Inflammatory macrophage treated with lipopolysaccharide for 4 hours (primary cell): ENCODE measurements around the gene MKKS.
A peak's percentile ranks its signal among the peaks of the same experiment; 100 is the strongest.

Source experiments
- DNase-seq: peaks from one replicate; pipeline ENCODE4 v3.0.0-alpha.2; 2020

MKKS gene

DNA sequence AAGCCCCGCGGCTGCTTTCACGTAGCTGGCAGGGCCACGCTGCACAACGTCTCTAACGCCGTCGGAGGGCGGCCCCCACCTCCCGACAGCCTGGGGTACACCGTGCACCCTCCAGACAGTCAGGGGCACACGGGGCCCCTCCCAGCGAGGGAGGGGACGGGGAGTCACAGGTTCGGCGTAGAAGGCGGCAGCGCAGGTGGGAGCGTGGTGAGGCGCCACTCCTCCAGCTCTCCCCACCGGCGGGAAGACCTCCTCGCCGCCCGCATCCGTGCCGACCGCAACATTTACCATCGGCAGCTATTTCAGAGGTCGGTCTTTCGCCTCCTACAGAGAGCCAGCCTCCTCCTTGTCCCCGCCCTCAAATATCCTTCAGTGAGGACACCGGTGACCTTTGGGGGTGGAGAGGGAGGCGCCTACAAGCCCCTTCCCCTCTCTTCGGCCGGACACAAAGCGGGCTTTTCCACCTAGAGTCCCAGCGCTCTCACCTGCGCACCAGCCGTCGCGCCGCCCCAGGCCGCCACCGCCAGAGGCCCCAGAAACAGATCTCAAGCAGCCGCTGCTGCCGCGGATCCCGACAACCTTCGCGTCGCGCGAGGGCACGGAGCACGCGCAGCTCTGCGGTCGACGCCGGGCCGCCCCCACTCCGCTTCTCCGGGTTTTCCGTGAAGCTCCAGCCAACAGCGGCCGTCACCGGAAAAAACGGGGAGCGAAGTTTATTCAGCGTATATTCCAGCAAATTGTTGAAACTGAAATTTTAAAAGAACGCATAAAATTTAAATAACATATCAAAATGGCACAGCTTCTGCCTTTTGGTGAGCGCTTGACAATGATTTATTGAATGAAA lies at the start of gene MKKS:
Gene MKKS, minus strand, starts transcription at position 600 of the 844 bp plus-strand sequence. CDS start 20,708 bp downstream, outside the sequence.
- peak; percentile 91 for DNase-seq

DNA sequence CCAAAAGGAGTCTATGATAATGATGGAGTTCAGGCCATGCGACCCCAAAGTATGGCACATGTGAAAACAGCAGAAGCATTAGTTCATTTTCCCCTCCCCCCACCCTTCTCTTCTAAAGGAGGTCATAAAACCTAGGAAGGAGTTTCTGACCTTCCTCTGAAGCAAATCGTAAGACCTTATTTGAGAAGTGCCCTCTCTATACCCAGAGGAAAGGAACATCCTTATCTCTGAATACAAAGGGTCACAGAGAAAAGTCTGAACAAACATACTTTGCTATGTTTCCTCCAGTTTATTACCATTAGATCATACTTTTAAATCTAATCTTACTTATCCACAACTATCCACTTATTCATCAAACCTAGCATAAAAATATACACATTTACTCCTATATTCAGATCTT lies 49.7 kb upstream of the MKKS start:
- DNase-seq, result no peak

DNA sequence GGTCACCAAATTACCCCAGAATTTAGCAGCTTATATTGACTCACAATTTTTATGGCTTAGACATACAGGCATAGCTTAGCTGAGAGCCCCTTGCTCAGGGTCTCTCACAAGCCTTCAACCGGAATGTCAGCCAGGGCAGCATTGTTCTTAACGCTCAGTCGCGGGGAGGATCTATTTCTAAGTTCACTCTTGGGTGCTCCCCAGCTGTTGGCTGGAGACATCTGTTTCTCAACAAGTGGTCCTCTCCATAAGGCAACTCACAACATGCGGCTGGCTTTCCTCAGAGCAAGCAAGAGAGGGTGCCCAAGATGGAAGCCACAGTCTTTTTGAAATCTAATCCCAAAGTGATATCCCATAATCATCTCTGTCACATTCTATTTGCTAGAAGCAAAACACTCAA lies 47.7 kb upstream of the MKKS start:
- no peak for DNase-seq

DNA sequence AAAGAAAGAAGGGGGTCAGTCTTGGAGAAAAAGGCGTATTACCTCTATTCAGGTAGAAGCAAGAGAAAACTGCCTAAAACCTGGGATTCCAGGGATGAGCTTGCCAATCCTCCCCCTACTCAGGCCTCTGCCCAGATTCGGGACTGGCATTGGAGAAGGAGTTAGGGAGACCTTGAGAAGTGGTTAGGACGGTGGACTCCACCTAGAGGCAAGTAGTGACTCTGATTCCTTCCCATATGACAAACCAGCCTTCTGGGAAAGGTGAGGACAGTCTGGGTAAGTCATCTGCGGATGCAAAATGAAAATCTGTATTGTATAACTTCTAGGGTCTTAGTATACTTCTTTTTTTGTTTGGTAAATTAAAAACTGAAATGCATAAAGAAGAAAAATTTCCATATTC lies 44.9 kb upstream of the MKKS start:
- no peak for DNase-seq

DNA sequence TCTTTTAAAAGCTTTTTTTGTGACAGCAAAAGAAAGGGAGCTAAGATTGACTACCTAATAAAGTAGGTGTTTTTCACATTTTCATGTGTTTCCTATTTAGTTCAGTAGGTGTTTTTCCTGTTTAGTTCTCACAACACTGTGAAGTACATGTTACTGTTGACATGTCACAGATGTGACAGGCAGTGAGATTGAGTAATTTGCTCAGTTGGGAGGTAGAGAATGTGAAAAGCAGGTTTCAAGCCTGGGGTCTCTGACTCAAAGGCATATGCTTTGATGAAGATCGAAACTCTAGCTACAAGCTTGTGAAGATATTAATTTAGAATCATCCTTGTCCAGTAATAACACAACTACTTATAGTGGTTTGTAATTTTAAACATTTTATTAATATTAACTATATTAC lies 44.2 kb upstream of the MKKS start:
- DNase-seq, result no peak

DNA sequence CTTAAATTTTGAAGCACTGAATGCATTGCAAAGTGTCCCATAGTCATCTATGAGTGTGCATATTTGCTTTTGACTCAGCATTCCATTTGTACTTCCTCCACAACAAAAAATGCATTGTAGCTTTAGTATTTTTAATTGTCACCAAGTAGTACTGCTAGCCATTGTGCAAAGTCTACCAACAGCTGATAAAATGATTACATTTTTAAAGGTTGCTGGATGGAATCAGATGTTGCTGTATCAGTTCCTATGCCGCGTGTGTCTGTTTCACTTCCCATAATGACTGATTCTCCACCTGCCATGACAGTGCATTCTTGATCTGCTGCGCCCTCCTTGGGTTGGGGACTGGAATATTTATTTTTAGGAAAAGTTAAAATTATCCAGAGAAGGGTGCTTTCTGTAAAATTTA lies 42.3 kb upstream of the MKKS start:
- DNase-seq, result peak; percentile 92

DNA sequence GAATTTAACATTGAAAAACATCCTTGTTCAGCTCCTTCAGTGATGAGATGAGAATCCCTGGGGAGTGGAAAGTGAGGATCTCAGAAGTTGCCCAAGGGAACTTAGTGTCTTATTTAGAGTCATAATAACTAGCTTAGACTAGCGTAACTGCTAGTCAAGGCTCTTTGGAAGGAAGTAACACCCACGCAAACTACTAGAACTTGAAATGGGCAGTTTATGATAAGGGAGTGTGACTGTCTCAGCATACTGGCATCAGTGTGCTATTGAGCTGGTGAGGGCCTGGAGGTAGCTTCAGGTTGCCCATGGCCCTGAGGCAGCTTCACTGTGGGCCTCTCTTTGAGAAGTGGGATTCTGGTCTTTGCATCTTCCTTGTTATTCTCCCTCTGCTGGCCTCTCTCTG lies 41.2 kb upstream of the MKKS start:
- DNase-seq, result peak; percentile 83

DNA sequence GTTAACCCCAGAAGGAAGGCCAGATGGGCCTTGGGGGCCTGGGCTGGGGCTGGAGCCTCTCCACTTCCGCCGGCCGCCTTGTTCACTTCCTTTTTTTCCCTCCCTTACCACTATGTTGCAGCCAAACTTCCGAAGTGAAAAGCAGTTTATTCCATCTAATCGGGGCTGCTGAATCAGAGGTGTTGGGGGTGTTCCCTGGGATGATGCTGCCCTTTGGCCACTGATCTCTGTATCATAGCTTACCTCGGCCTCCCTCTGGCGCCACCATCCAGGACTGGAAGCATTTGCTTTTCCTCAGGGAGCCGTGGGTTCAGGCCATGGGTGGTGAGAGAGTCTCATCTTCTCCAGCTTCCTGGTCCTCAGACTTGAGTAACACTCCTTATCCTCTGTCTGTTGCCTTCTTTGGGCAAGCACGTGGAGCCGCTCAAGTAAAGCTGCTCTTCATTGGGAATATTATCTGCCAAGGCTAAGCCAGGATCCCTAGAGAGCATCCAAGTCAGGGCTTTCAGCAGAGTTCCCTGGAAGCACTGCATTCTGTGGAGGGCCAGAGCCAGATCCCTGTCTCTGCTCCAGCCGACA lies 40.7 kb upstream of the MKKS start:
- peak; percentile 52 for DNase-seq

DNA sequence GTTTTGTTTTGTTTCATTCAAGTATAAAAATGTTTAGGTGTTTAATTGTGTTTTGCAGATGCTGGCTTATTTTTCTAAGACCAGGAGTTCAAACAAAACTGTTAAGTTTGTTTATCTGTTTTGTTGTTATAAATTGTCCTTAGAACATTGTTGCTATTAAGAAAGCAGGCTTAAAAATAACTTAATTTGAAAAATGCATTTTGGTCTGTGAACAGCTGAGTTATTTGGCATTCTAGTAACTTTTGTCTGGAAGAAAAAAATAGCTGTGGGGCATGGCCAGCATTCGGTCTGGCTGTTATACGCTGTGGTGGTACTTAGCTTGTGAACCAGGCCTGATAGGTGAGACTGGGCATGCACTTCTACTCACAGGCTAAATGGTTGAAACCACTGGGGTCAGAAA lies 38.8 kb upstream of the MKKS start:
- no peak for DNase-seq

DNA sequence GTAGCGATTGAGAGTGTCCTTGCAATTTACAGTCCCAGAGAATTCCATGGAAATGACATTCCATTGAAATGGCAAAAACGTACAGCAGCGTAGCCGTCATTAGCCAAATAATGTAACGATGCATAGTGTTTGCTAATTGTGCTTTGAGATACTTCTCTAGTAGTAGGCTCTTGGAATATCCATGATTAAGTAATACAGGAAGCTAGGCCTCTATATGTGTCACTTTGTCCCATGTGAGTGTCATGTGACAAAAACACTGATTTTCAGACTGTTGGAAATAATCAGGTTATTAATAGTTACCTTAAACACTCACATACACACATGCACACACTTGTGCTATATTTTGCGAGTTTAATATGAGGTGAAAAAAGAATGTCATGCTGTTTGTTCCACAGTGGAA lies 36.3 kb upstream of the MKKS start:
- DNase-seq, result peak; percentile 89

DNA sequence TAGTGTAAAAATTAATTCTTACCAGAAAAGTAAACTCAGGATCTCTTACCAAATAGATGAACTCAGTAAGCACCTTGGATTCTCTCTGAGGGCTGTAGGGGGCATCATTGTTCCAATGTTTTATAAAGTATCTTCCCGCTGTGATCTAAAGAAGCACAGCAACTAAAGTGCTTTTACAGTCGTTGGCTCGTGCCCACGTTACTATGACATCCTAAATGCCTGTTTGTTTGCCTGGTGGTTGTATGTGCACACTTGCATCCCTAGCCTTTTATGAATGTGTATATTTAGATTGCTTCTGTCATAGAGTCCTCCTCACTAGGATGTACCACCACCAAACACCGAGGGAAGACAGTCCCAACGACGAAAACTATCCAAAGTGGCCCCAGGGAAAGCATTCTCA lies 35.6 kb upstream of the MKKS start:
- peak; percentile 81 for DNase-seq

DNA sequence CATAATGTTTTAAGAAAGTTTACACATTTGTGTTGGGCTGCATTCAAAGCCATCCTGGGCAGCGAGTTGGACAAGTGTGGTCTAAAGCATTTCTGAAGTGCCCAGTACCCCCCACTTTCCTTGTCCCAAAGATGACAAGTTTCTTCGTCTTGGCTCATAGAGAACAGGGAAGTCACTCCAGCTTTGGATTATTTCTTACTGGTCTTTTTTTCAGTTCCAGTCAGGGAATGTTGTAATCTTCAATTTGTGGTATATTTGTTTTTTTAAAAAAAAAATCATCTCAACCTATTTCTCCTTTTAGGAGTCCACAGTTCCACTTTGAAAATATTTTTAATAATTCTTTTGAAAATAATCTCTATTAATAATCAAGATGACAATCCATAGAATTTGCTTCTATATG lies 35.0 kb upstream of the MKKS start:
- peak; percentile 71 for DNase-seq

DNA sequence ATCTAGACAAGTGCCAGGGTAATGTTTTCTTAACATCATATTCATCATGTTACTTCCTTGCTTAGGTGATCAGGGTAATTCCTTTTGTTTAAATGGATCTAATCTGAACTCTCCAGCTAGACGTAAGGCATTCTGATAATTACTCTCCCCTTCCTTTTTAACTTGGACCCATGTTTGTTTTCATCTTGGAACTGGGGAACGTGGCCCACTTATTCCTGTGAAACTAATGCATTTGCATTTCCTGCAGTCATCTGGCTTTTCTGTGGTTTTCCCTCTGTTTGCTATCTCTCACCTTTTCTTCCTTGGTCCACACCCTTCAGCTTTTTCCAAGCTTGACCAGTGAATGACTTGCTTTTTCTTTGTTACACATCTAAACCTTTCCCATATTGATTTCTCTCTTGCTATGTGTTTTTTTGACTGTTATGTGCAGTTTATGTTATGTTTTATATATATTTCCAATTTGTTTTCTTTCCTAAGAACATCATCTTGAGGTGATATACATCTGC lies 34.4 kb upstream of the MKKS start:
- no peak for DNase-seq

DNA sequence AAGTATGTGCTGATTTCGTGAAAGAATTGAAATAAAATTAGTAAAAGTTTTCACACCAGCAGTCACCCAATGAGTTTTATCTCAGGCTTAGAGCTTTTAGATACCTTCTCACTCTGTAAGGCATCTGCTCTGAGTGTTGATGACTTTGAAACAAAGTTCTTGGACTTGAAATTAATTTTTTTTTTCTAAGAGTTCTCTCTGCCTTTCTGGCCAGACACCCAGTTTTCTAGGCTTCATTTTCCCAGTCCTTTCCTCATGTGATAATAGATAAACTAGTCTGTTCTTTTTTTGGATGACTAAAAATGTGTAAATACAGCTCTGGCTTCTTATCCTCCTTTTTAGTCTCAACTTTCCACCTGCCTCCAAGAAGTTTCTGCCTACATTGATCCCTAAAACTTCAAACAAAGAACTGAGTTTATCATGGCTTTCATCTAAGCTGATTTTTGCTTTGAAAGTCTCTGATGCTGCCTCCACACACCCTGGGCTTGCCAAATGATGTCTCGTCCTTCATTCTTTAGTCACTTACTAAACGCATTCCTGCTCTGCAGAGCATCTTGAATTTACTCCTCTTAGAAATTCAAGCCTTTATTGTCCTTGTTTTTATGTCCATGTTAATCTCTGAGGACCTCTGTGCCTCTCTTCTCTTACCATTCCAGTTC lies 33.8 kb upstream of the MKKS start:
- DNase-seq, result no peak

DNA sequence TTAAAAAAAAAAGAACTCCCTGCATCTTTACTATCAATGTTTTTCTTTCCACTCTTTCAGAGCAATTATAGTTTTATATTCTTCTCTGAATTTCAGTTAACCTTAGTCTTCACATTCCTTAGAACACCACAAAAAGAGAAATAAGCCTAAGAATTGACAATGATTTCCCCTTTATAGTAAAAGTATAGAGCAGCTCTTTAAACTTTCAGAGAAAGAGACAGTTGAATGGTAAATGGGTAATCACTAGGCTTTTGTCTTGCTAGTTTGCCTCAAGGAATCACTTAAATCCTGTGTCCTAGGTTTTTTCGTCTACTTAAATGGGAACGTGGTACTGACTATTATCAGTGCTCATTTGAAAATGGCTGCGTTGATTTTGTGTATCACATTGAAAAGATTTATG lies 32.8 kb upstream of the MKKS start:
- DNase-seq, result no peak

DNA sequence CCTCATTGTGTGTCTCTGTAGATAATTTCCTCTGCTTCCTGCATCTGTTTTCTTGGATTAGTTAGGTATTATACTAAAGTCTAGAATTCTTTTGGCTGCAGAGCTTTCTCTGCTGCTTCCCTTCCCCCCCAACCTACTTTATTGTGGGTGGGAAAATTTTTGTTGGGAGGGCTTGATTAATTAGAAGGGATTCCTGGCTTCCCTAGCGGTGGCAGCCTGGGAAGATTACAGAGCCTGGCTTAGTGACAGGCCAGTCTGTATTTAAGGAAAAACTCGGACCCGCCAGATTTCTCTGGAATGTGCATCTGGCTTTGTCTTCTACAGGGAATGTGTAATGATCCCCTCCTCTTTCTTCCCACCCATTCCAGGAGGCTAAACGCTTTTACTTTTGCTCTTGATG lies 32.3 kb upstream of the MKKS start:
- no peak for DNase-seq

DNA sequence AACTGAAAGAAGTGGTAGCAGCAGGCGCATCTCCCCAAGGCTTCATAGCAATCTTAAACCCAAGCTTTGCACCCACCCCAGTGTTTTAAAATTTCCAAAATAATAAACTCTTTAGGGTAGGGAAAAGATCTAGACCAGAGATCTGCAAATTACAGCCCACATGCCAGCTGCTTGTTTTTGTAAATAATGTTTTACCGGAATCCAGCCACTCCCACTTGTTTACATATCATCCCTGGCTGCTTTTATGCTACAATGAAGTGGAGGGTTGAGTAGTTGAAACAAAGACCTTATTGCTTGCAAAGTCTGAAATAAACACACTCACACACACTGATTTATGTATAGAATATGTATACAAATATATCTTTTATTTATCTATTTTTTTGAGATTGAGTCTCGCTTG lies 31.1 kb upstream of the MKKS start:
- no peak for DNase-seq

DNA sequence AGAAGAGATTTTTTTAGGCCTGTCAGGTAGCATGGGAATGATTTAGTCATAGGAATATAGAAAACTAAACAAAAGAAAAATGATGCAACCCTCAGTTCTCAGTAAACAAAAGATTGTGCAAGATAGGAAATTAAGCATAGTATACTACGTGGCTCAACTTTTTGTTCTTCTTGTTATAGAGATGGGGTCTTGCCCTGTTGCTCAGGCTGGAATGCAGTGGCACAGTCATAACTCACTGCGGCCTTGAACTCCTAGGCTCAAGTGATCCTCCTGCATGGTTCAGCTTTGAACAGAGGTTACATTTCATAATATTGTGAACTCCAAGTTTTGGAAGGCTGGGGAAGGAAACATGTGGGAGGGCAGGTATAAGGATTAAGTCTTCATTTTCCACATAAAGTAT lies 29.6 kb upstream of the MKKS start:
- DNase-seq, result peak; percentile 38

DNA sequence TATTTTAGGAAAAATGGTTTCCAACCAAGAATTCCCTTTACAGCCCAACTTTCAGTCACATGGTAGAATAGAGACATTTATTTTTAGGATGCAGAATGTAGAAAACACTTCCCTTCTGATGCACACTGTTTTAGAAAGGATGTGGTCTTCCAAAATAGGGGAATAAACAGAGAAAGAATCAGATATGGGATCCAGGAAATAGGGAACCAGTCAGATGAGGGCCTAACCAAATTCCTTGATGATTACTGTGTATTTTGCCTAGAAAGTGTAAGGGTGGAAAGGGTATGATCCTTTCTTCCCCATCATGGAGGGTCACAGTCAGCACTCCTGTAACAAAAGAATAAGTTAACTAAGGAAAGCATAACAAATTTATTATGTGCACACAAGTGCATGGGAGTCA lies 28.5 kb upstream of the MKKS start:
- DNase-seq, result no peak

DNA sequence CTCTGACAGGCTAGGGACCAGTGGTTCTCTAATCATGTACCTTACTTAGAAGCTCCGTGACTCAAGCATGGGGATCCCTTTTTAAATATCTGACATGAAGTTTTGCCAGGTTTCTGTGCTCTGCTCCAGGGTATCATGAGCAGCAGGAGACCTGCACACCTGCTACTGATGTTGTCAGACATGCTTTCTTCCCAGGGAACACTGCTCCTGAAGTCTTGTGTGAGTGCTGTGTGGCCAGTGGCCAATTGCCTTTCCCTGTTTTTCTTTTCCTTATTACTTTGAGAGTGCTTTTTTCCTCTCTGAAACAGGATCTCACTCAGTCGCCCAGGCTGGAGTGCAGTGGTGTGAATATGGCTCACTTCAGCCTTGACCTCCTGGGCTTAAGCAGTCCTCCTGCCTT lies 27.5 kb upstream of the MKKS start:
- no peak for DNase-seq

DNA sequence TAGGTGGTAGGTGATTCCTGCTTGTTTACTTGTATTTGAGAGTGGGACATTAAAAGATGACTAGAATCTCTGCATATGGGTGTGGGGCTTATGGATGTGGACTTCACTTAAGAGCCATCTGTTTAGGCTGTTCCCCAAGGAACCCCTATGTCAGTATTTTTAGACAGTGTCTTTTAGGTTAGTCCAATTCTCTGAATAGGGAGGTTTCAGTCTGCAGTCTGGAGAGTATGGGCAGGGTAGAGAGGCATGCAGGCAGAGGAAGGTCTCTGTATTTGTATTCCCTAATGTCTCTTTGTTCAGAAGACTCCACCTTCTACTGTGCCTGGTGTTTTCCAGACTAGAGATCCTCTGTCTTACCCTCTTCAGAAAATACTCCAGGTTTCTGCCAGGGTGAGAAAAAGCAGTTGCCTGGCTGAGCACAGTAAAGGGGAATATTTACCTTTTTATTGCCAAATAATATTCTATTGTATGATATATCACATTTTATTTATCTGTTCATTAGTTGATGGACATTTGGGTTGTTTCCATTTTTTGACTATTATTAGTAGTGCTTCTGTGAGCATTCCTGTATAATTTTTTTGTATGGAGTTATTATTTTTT lies 20.2 kb upstream of the MKKS start:
- DNase-seq, result no peak

DNA sequence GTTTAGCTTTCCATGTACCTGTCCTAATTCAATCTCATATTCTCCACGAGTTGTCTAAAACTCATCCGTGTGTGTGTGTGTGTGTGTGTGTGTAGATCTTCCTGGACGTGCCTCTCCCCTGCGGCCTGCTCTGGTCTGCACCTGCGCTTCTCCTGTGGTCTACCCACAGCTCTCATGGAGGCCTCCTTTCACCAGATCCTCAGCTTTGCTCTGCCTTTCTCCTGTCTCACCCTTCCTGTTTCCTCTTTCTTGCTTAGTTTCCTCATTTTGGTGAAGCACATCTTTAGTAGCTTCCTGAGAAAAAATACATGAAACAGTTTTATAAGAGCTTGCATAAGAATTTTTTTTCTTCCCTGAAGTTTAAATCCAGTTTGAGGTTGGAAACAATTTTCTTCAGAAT lies 19.2 kb upstream of the MKKS start:
- DNase-seq, result peak; percentile 72

DNA sequence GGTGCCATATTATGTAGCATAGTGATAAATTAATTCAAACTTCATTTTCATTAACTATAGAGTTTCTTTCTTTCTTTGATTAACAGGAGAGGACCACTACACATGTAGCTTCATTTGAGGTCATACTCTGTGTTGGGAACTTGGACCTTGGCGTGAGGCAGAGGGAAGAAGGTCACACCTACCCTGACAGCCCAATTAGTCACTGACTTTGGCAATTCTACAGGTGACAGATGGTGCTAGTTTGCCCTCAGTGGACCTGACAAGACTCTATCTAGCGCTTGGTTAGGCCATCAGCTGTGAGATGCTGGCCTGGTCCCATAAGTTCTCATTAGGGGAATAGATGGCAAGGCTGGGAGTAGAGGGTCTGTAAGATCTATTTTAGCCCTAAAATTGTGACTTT lies 15.2 kb upstream of the MKKS start:
- DNase-seq, result no peak
